ENCODE data around the gene INSR. TPM values are rescaled to one million over a fixed set of nuclear protein-coding genes. Genes with fewer than 3 reads are reported as not detected.

INSR gene
- total and polyA plus RNA-seq, 10 of the 15 experiments (the other 5 are each of a cell fraction or from before 2014, with no cell fraction given): 4.2 to 34.9 (median 13.6) TPM

- TF ChIP-seq CBFB (IDR thresholded peaks at IDR 0.05; ENCODE audit: low read depth) (0 out of 2 replicates have a peak, but pooled peaks have one; percentile 49), EP300 (IDR thresholded peaks at IDR 0.05; ENCODE audit: borderline replicate concordance in 1 of 2, control insufficient read depth in 1 of 2, low read depth in 2 of 2, low read length in 2 of 2) (no peak), ZNF687 (IDR thresholded peaks at IDR 0.05) (no peak), MEF2A (IDR thresholded peaks at IDR 0.05; ENCODE audit: insufficient read depth, low read depth, low read length) (peak; percentile 85; the same call in 1 of the 2 replicates), CREM (IDR thresholded peaks at IDR 0.05; ENCODE audit: low read depth) (peak; percentile 64; the same call in 1 of the 2 replicates), ZBTB40 (IDR thresholded peaks at IDR 0.05; ENCODE audit: borderline replicate concordance) (peak; percentile 77), CREB1 (IDR thresholded peaks at IDR 0.05; ENCODE audit: low read depth) (peak; percentile 89), PBX3 (IDR thresholded peaks at IDR 0.05; ENCODE audit: insufficient replicate concordance, low read depth, low read length) (no peak), ASH2L (IDR thresholded peaks at IDR 0.05; ENCODE audit: borderline replicate concordance, low read depth) (peak; percentile 74; the same call in 1 of the 2 replicates), KDM1A (IDR thresholded peaks at IDR 0.05; ENCODE audit: borderline replicate concordance) (0 out of 2 replicates have a peak, but pooled peaks have one; percentile 38), ZNF384 (IDR thresholded peaks at IDR 0.05; ENCODE audit: borderline replicate concordance, low read depth, low read length) (peak; percentile 60), IKZF2 (IDR thresholded peaks at IDR 0.05) (peak; percentile 83 to 86), POLR2A (IDR thresholded peaks at IDR 0.05; ENCODE audit: low read depth, low read length) (no peak), GABPA (IDR thresholded peaks at IDR 0.05; ENCODE audit: low read depth) (0 out of 2 replicates have a peak, but pooled peaks have one; percentile 1), HDGF (IDR thresholded peaks at IDR 0.05) (no peak)
Observed at GRCh38 chr19:7242601-7243258, 51.5 kb downstream of the INSR start (continued).

Data from GM12878 (cell line).